Lower leg skin (tissue), 3 donors: Measurements from ENCODE around the gene HMBS.

Experiments
- POLR2A ChIP-seq, 2 donors: fragments of 450-650 bp; IDR thresholded peaks; one replicate each; pipeline ENCODE4 v1.6.1; 2016 to 2017; ENCODE audit warnings: antibody characterized with exemption in 2 of 2, mild to moderate bottlenecking in 1 of 2, moderate library complexity in 1 of 2
- TF ChIP-seq, protein P1 (sequence below), 3 donors: fragments of 450-650 bp; IDR thresholded peaks; one replicate each; pipeline ENCODE4 v1.5.1; 2016; ENCODE audit warnings: antibody characterized with exemption in 3 of 3, mild to moderate bottlenecking in 3 of 3, moderate library complexity in 2 of 3

DNA sequence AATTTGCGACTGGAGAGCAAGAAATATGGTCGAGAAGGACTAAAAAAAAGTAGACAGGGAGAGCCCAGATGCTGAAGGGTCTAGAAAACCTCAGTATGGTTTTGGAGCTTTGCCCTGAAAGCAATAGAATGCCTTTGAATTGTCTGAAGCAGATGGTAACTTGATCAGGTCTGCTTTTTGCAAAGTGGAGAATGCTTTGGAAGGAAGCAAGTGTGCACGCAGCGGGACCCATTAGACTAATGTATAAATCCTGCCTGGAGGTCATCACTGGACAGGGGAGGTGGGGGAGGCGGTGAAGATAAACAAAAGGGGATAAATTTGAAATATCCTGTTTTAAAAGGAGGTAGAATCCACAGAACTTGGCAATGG is 35.9 kb downstream of the HMBS start:
- TF ChIP-seq, protein P1, sequence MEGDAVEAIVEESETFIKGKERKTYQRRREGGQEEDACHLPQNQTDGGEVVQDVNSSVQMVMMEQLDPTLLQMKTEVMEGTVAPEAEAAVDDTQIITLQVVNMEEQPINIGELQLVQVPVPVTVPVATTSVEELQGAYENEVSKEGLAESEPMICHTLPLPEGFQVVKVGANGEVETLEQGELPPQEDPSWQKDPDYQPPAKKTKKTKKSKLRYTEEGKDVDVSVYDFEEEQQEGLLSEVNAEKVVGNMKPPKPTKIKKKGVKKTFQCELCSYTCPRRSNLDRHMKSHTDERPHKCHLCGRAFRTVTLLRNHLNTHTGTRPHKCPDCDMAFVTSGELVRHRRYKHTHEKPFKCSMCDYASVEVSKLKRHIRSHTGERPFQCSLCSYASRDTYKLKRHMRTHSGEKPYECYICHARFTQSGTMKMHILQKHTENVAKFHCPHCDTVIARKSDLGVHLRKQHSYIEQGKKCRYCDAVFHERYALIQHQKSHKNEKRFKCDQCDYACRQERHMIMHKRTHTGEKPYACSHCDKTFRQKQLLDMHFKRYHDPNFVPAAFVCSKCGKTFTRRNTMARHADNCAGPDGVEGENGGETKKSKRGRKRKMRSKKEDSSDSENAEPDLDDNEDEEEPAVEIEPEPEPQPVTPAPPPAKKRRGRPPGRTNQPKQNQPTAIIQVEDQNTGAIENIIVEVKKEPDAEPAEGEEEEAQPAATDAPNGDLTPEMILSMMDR (IDR thresholded peaks at IDR 0.05), result no peak
- TF ChIP-seq POLR2A (IDR thresholded peaks at IDR 0.05), result no peak
